GM19397 (cell line): Measurements from ENCODE around the gene ALX4.

Experiments used
- ATAC-seq: cut with Tn5 transposase; IDR thresholded peaks from one replicate; pipeline ENCODE4 v1.9.1; 2021; ENCODE audit warnings: mild to moderate bottlenecking, moderate library complexity; ENCODE audit not compliant: unreplicated experiment

The ALX4 gene

GRCh38 chr11:44248109-44248508, 61.8 kb downstream of the ALX4 start:
- ATAC-seq = no peak

- ATAC-seq = no peak
These were observed 62.4 kb downstream of the ALX4 start for GRCh38 chr11:44247508-44247907.

GRCh38 chr11:44246726-44247125, 63.2 kb downstream of the ALX4 start:
- ATAC-seq = no peak

- ATAC-seq = no peak
These were observed 65.2 kb downstream of the ALX4 start for GRCh38 chr11:44244639-44245310.

GRCh38 chr11:44243595-44244343, 66.2 kb downstream of the ALX4 start:
- no peak for ATAC-seq

GRCh38 chr11:44243086-44243485, 66.9 kb downstream of the ALX4 start:
- no peak for ATAC-seq

GRCh38 chr11:44241851-44242250, 68.1 kb downstream of the ALX4 start:
- no peak for ATAC-seq

GRCh38 chr11:44237156-44237555, 72.8 kb downstream of the ALX4 start:
- ATAC-seq = no peak

GRCh38 chr11:44236296-44236695, 73.6 kb downstream of the ALX4 start:
- no peak for ATAC-seq

GRCh38 chr11:44235765-44236201, 74.2 kb downstream of the ALX4 start:
- no peak for ATAC-seq

GRCh38 chr11:44229624-44230023, 80.3 kb downstream of the ALX4 start:
- ATAC-seq = no peak

- ATAC-seq = no peak
These were observed 80.8 kb downstream of the ALX4 start for GRCh38 chr11:44229098-44229497.

- no peak for ATAC-seq
These were observed 81.6 kb downstream of the ALX4 start for GRCh38 chr11:44228379-44228778.

GRCh38 chr11:44226945-44227344, 83.0 kb downstream of the ALX4 start:
- ATAC-seq = no peak

- ATAC-seq = no peak
These were observed 83.4 kb downstream of the ALX4 start for GRCh38 chr11:44226490-44226889.

- ATAC-seq = no peak
These were observed 85.0 kb downstream of the ALX4 start for GRCh38 chr11:44224867-44225501.

GRCh38 chr11:44223238-44223637, 86.7 kb downstream of the ALX4 start:
- no peak for ATAC-seq

- ATAC-seq = no peak
These were observed 87.9 kb downstream of the ALX4 start for GRCh38 chr11:44221992-44222391.

GRCh38 chr11:44221456-44221855, 88.5 kb downstream of the ALX4 start:
- ATAC-seq = no peak

- ATAC-seq = no peak
These were observed 89.8 kb downstream of the ALX4 start for GRCh38 chr11:44219830-44220796.

GRCh38 chr11:44217432-44217831, 92.5 kb downstream of the ALX4 start:
- ATAC-seq = no peak
